NT2/D1 (cell line): ENCODE data around the gene PRX.

Experiments
- SUZ12 ChIP-seq: IDR thresholded peaks from 2 replicates; pipeline ENCODE4 v1.6.1; 2011; ENCODE audit not compliant: insufficient read length, insufficient read depth; ENCODE audit errors: extremely low read depth
- YY1 ChIP-seq: IDR thresholded peaks from 2 replicates; pipeline ENCODE4 v1.6.1; 2011; ENCODE audit not compliant: insufficient read length, insufficient read depth
- ZNF274 ChIP-seq: IDR thresholded peaks from 2 replicates; pipeline ENCODE4 v1.6.1; 2011; ENCODE audit warnings: mild to moderate bottlenecking, low read depth, low read length

DNA sequence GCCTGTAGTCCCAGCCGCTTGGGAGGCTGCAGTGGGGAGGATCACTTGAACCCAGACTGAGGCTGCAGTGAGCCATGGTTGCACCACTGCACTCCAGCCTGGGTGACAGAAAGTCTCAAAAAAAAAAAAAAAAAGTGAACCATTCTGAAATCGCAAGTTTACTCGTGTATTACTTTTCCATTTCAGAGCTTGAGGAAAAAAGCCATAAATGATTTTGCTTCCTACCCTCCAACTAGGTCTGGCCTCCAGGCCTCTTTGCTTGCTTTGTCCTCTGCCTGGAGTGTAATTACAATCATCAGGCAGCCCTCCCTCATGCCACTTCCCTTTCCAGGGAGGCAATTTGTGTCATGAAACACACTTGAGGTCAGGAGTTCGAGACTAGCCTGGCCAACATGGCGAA, 43.9 kb upstream of the PRX start:
- TF ChIP-seq YY1 (no peak), ZNF274 (no peak), SUZ12 (no peak)
